ENCODE measurements around the gene PUDP.

GRCh38 chrX:7147413-7147977 lies 458 bp downstream of the PUDP start, which contains the start of gene STS:
- TF ChIP-seq, protein P1, sequence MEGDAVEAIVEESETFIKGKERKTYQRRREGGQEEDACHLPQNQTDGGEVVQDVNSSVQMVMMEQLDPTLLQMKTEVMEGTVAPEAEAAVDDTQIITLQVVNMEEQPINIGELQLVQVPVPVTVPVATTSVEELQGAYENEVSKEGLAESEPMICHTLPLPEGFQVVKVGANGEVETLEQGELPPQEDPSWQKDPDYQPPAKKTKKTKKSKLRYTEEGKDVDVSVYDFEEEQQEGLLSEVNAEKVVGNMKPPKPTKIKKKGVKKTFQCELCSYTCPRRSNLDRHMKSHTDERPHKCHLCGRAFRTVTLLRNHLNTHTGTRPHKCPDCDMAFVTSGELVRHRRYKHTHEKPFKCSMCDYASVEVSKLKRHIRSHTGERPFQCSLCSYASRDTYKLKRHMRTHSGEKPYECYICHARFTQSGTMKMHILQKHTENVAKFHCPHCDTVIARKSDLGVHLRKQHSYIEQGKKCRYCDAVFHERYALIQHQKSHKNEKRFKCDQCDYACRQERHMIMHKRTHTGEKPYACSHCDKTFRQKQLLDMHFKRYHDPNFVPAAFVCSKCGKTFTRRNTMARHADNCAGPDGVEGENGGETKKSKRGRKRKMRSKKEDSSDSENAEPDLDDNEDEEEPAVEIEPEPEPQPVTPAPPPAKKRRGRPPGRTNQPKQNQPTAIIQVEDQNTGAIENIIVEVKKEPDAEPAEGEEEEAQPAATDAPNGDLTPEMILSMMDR (IDR thresholded peaks at IDR 0.05 in 4 of 5, conservative IDR thresholded peaks at IDR 0.05 in 1 of 5): no peak
- TF ChIP-seq POLR2A (IDR thresholded peaks at IDR 0.05): no peak

Measured in gastrocnemius medialis (tissue), 4 donors.